HUES64 (cell line): Measurements from ENCODE around the gene CAPN12.

Experiments
- H3K27ac ChIP-seq: 2 replicates; pipeline ENCODE4 v1.7.0; 2013; ENCODE audit warnings: low read depth, low read length, inconsistent platforms
- H3K27me3 ChIP-seq: 2 replicates; pipeline ENCODE4 v1.6.1; 2013; ENCODE audit warnings: mild to moderate bottlenecking, low read length; ENCODE audit not compliant: insufficient read depth
- H3K36me3 ChIP-seq: 2 replicates; pipeline ENCODE4 v1.6.1; 2013; ENCODE audit warnings: mild to moderate bottlenecking, low read length; ENCODE audit not compliant: insufficient read depth
- H3K4me1 ChIP-seq: 2 replicates; pipeline ENCODE4 v1.6.1; 2013; ENCODE audit warnings: mild to moderate bottlenecking, low read length, moderate library complexity; ENCODE audit not compliant: insufficient read depth
- H3K4me3 ChIP-seq: 2 replicates; pipeline ENCODE4 v1.5.1; 2013; ENCODE audit warnings: mild to moderate bottlenecking, low read length, moderate library complexity
- H3K9ac ChIP-seq: 2 replicates; pipeline ENCODE4 v1.6.1; 2013; ENCODE audit warnings: mild to moderate bottlenecking, low read depth, low read length
- H3K9me3 ChIP-seq: 2 replicates; pipeline ENCODE4 v1.6.1; 2013; ENCODE audit warnings: low read depth, low read length; ENCODE audit not compliant: insufficient read depth
- WGBS: fragments of 150-250, 120-280 bp; methylation state at CpG from one replicate; pipeline ENCODE4 v1.1.7; 2013; ENCODE audit warnings: missing lambda C conversion rate; 5-methylcytosine and 5-hydroxymethylcytosine counted together

Gene CAPN12

GRCh38 chr19:38728752-38729541, 15.3 kb downstream of the CAPN12 start:
- Histone ChIP-seq H3K4me3 (no peak overlapping the region), H3K4me1 (no peaks in the 10 kb centered on the region), H3K27ac (no peak overlapping the region), H3K9ac (no peak overlapping the region), H3K36me3 (peaks cover 73% of the 10 kb centered on the region), H3K27me3 (no peaks in the 10 kb centered on the region), H3K9me3 (no peaks in the 10 kb centered on the region)
- 95% methylated on average over 37 of the region's 37 CpGs for WGBS

DNA sequence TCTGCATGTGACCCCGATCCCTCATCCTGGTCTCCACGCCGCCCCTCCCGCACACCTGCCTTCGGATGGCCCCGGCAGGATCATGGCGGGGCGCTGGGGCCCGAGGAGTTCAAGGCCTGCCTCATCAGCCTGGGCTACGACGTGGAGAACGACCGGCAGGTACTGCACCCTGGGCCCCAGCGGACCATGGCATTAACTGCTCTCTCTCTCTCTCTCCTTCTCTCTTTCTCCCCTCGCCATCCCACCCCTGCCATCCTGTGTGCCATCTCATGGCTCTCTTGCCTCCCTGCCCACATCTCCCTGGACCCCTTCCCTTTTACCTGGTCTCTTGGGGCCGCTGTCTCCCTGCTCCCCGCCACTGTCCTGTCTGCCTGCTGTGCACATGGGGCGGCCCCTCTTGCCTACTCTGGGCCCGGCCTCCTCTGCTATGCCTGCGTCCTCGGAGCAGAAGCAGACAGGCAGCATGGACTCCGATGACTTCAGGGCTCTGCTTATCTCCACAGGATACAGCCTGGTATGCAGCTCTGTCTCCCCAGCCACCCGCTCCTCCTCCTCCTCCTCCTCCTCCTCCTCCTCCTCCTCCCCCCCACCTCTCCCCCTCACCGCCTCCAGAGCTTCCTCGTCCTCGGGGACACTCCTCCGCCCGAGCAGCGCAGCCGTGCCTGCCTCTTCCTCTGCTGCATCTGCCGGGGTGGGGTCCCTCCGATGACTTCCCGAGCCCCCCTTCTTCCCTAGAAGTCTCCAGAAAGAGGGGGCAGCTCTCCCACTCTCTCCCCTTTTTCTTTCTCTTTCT, 16.2 kb downstream of the CAPN12 start:
- no peak overlapping the region for H3K9ac ChIP-seq
- no peaks in the 10 kb centered on the region for H3K4me1 ChIP-seq
- H3K27ac ChIP-seq = no peak overlapping the region
- H3K27me3 ChIP-seq = no peaks in the 10 kb centered on the region
- WGBS = 85% methylated on average over 32 of the region's 33 CpGs
- no peaks in the 10 kb centered on the region for H3K9me3 ChIP-seq
- H3K4me3 ChIP-seq = no peak overlapping the region
- H3K36me3 ChIP-seq = peaks cover 82% of the 10 kb centered on the region

DNA sequence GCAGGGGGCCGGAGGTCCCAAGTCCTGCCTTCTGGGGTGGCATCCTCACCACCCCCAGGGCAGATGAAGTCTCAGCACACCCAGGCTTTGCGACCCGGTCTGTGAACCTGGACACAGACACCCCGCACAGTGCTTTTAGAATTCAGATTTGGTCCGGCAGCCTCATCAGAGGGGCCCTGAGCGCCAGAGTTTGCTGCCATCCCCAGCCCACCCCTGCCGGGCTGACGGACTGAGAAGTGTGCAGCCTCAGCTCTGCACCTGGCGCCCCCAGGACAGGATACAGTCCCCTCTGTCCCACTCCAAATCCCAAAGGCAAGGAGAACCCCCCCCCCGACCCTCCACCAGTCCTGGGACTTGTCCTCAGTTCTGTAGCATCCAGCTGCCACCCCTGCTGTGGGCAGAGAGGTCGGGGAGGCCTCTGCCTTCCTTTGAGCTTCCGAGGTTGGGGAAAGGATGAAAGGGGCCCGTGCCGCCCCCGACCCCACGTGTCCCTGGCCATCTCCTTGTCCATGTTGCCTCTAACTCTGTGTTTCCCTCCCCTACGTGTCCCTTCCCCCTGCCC, 16.9 kb downstream of the CAPN12 start:
- Histone ChIP-seq H3K36me3 (peaks cover 89% of the 10 kb centered on the region), H3K4me1 (no peaks in the 10 kb centered on the region), H3K27me3 (no peaks in the 10 kb centered on the region), H3K27ac (no peak overlapping the region), H3K4me3 (no peak overlapping the region), H3K9me3 (no peaks in the 10 kb centered on the region), H3K9ac (no peak overlapping the region)
- 92% methylated on average over 17 of the region's 17 CpGs for WGBS

GRCh38 chr19:38726761-38727301, 17.4 kb downstream of the CAPN12 start:
- H3K9ac ChIP-seq = no peak overlapping the region
- no peak overlapping the region for H3K4me3 ChIP-seq
- no peaks in the 10 kb centered on the region for H3K4me1 ChIP-seq
- no peaks in the 10 kb centered on the region for H3K9me3 ChIP-seq
- no peak overlapping the region for H3K27ac ChIP-seq
- no peaks in the 10 kb centered on the region for H3K27me3 ChIP-seq
- H3K36me3 ChIP-seq = peaks cover 91% of the 10 kb centered on the region
- 95% methylated on average over 30 of the region's 30 CpGs for WGBS

GRCh38 chr19:38726284-38726673, 18.0 kb downstream of the CAPN12 start:
- no peak overlapping the region for H3K4me3 ChIP-seq
- no peaks in the 10 kb centered on the region for H3K4me1 ChIP-seq
- H3K9me3 ChIP-seq = no peaks in the 10 kb centered on the region
- no peak overlapping the region for H3K9ac ChIP-seq
- WGBS = 94% methylated on average over 6 of the region's 6 CpGs
- peaks cover 92% of the 10 kb centered on the region for H3K36me3 ChIP-seq
- H3K27me3 ChIP-seq = no peaks in the 10 kb centered on the region
- no peak overlapping the region for H3K27ac ChIP-seq

GRCh38 chr19:38725469-38726283, 18.6 kb downstream of the CAPN12 start:
- H3K9ac ChIP-seq = no peak overlapping the region
- peaks cover 92% of the 10 kb centered on the region for H3K36me3 ChIP-seq
- no peak overlapping the region for H3K27ac ChIP-seq
- no peaks in the 10 kb centered on the region for H3K27me3 ChIP-seq
- no peaks in the 10 kb centered on the region for H3K9me3 ChIP-seq
- WGBS = 96% methylated on average over 21 of the region's 21 CpGs
- no peaks in the 10 kb centered on the region for H3K4me1 ChIP-seq
- H3K4me3 ChIP-seq = no peak overlapping the region

DNA sequence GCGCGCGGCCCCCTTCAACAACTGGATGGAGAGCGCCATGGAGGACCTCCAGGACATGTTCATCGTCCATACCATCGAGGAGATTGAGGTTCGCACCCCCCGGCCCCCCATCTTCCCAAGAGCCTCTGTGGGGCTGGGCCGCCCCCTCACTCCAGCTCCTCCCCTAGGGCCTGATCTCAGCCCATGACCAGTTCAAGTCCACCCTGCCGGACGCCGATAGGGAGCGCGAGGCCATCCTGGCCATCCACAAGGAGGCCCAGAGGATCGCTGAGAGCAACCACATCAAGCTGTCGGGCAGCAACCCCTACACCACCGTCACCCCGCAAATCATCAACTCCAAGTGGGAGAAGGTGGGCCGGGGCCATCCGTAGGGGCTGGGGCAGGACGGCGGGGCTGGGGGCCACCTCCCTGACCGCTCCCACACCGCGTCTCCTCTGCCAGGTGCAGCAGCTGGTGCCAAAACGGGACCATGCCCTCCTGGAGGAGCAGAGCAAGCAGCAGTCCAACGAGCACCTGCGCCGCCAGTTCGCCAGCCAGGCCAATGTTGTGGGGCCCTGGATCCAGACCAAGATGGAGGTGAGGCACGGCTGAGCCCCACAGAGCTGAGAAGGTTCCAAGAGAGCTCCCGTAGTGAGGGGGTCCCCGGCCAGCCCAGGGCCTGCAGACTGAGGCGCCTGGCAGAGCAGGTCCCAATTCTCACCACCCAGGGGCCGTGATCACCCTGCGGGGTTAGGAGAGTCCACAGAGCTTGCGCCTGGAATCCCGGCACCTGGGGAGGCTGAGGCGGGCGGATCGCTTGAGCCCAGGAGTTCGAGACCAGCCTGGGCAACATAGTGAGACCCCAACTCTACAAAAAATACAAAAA, 20.1 kb downstream of the CAPN12 start:
- no peaks in the 10 kb centered on the region for H3K4me1 ChIP-seq
- no peak overlapping the region for H3K27ac ChIP-seq
- no peaks in the 10 kb centered on the region for H3K27me3 ChIP-seq
- peaks cover 97% of the 10 kb centered on the region for H3K36me3 ChIP-seq
- no peak overlapping the region for H3K4me3 ChIP-seq
- H3K9ac ChIP-seq = no peak overlapping the region
- 96% methylated on average over 42 of the region's 42 CpGs for WGBS
- H3K9me3 ChIP-seq = no peaks in the 10 kb centered on the region

- Histone ChIP-seq H3K27ac (no peak overlapping the region), H3K27me3 (no peaks in the 10 kb centered on the region), H3K9ac (no peak overlapping the region), H3K9me3 (no peaks in the 10 kb centered on the region), H3K4me3 (no peak overlapping the region), H3K36me3 (peaks cover 97% of the 10 kb centered on the region), H3K4me1 (no peaks in the 10 kb centered on the region)
- WGBS = 89% methylated on average over 11 of the region's 11 CpGs
These were observed 20.7 kb downstream of the CAPN12 start for GRCh38 chr19:38723606-38723965.

GRCh38 chr19:38722947-38723605, 21.2 kb downstream of the CAPN12 start:
- H3K9me3 ChIP-seq = no peaks in the 10 kb centered on the region
- no peaks in the 10 kb centered on the region for H3K4me1 ChIP-seq
- H3K4me3 ChIP-seq = no peak overlapping the region
- peaks cover 99% of the 10 kb centered on the region for H3K36me3 ChIP-seq
- no peaks in the 10 kb centered on the region for H3K27me3 ChIP-seq
- WGBS = 90% methylated on average over 9 of the region's 10 CpGs
- no peak overlapping the region for H3K27ac ChIP-seq
- H3K9ac ChIP-seq = no peak overlapping the region
